ENCODE data around the gene PPP1R9A.
"Not testable (repeated sequence)": the region's sequence is repeated elsewhere in the genome, so short reads cannot be mapped to it uniquely, and the experiment has no call there.

PPP1R9A gene

DNA sequence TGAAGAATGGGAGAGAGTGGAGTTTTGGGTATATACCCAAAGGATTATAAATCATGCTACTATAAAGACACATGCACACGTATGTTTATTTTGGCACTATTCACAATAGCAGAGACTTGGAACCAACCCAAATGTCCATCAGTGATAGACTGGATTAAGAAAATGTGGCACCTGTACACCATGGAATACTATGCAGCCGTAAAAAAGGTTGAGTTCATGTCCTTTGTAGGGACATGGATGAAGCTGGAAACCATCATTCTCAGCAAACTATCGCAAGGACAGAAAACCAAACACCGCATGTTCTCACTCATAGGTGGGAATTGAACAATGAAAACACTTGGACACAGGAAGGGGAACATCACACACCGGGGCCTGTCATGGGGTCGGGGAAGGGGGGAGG lies 101.4 kb downstream of the PPP1R9A start:
- H3K36me3 ChIP-seq (ENCODE audit: insufficient read depth, low read length); H3K4me3 ChIP-seq (ENCODE audit: low read depth in 1 of 2, low read length in 2 of 2); H3K27me3 ChIP-seq (ENCODE audit: control insufficient read depth in 1 of 2, insufficient read depth in 2 of 2, low read length in 2 of 2): not testable (repeated sequence)

DNA sequence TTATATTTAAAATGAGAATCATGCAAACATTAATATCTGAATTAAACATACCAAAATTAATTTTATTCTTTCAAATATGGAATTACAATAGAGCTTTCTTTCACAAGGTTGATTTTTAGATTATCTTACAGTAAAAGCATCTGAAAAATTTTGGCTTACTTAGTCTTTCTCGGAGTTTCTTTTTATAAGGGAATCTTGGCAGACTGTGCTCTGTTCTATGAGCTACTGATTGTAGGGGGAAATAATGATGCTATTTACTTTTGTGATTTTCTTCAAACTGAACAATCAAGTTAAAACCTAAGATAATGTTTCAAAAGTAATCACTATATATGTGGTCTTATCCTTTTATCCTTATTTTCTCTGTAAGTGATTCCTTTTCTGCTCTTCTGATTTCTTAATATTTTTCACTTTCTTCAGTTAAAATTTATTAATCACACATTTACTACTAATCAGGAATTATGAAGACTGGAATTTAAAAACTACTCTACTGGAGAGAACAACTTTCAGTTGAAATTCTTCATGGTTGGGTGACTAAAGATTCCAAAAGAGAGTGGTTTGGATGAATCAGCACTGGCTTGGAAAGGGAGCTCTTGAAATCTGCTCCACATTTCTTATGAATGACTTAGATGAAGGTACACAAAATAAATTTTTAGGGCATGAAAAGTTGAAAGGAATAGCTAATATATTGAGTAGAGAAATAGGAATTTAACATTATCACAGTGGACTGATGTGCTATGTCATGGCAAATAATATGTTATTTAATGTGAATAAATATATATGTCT lies 103.9 kb downstream of the PPP1R9A start:
- no peaks in the 10 kb centered on the region for H3K9me3 ChIP-seq (ENCODE audit: low read length)
- no peak overlapping the region for H3K27ac ChIP-seq (ENCODE audit: low read depth, low read length)
- no peaks in the 10 kb centered on the region for H3K36me3 ChIP-seq (ENCODE audit: insufficient read depth, low read length)
- H3K4me1 ChIP-seq (ENCODE audit: insufficient read depth, low read length): peaks cover 5% of the 10 kb centered on the region
- no peak overlapping the region for H3K4me3 ChIP-seq (ENCODE audit: low read depth in 1 of 2, low read length in 2 of 2)
- H3K9ac ChIP-seq (ENCODE audit: low read length): no peak overlapping the region
- no peaks in the 10 kb centered on the region for H3K27me3 ChIP-seq (ENCODE audit: control insufficient read depth in 1 of 2, insufficient read depth in 2 of 2, low read length in 2 of 2)

More for the DNA sequence above, 101.4 kb downstream of the PPP1R9A start:
- not testable (repeated sequence) for H3K27ac ChIP-seq (ENCODE audit: low read depth, low read length); H3K4me1 ChIP-seq (ENCODE audit: insufficient read depth, low read length); H3K9me3 ChIP-seq (ENCODE audit: low read length); H3K9ac ChIP-seq (ENCODE audit: low read length)

DNA sequence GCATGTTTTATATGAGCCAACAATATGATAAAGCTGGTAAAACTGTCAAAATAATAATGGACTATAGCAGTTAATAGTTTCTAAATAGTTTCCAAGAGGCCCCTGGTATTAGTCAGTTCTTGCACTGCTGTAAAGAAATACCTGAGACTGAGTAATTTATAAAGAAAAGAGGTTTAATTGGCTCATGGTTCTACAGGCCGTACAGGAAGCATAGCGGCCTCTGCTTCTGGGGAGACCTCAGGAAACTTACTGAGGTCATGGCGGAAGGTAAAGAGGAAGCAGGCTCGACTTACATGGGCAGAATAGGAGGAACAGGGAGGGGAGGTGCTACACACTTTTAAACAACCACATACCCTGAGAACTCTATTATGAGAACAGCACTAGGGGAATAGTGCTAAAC lies 104.6 kb downstream of the PPP1R9A start:
- Histone ChIP-seq H3K4me3 (ENCODE audit: low read depth in 1 of 2, low read length in 2 of 2) (no peak overlapping the region), H3K27ac (ENCODE audit: low read depth, low read length) (no peak overlapping the region), H3K9me3 (ENCODE audit: low read length) (no peaks in the 10 kb centered on the region), H3K9ac (ENCODE audit: low read length) (no peak overlapping the region), H3K27me3 (ENCODE audit: control insufficient read depth in 1 of 2, insufficient read depth in 2 of 2, low read length in 2 of 2) (no peaks in the 10 kb centered on the region), H3K36me3 (ENCODE audit: insufficient read depth, low read length) (no peaks in the 10 kb centered on the region), H3K4me1 (ENCODE audit: insufficient read depth, low read length) (peaks cover 5% of the 10 kb centered on the region)

GRCh38 chr7:95018021-95018420 lies 110.6 kb downstream of the PPP1R9A start:
- Histone ChIP-seq H3K9me3 (ENCODE audit: low read length) (no peaks in the 10 kb centered on the region), H3K36me3 (ENCODE audit: insufficient read depth, low read length) (no peaks in the 10 kb centered on the region), H3K27me3 (ENCODE audit: control insufficient read depth in 1 of 2, insufficient read depth in 2 of 2, low read length in 2 of 2) (no peaks in the 10 kb centered on the region), H3K9ac (ENCODE audit: low read length) (no peak overlapping the region), H3K4me1 (ENCODE audit: insufficient read depth, low read length) (no peaks in the 10 kb centered on the region), H3K27ac (ENCODE audit: low read depth, low read length) (no peak overlapping the region), H3K4me3 (ENCODE audit: low read depth in 1 of 2, low read length in 2 of 2) (no peak overlapping the region)

- H3K4me3 ChIP-seq (ENCODE audit: low read depth in 1 of 2, low read length in 2 of 2): no peak overlapping the region
- no peaks in the 10 kb centered on the region for H3K27me3 ChIP-seq (ENCODE audit: control insufficient read depth in 1 of 2, insufficient read depth in 2 of 2, low read length in 2 of 2)
- no peak overlapping the region for H3K9ac ChIP-seq (ENCODE audit: low read length)
- no peaks in the 10 kb centered on the region for H3K9me3 ChIP-seq (ENCODE audit: low read length)
- H3K27ac ChIP-seq (ENCODE audit: low read depth, low read length): no peak overlapping the region
- peaks cover 5% of the 10 kb centered on the region for H3K4me1 ChIP-seq (ENCODE audit: insufficient read depth, low read length)
- H3K36me3 ChIP-seq (ENCODE audit: insufficient read depth, low read length): no peaks in the 10 kb centered on the region
Measured at GRCh38 chr7:95026018-95026417, 118.6 kb downstream of the PPP1R9A start.

DNA sequence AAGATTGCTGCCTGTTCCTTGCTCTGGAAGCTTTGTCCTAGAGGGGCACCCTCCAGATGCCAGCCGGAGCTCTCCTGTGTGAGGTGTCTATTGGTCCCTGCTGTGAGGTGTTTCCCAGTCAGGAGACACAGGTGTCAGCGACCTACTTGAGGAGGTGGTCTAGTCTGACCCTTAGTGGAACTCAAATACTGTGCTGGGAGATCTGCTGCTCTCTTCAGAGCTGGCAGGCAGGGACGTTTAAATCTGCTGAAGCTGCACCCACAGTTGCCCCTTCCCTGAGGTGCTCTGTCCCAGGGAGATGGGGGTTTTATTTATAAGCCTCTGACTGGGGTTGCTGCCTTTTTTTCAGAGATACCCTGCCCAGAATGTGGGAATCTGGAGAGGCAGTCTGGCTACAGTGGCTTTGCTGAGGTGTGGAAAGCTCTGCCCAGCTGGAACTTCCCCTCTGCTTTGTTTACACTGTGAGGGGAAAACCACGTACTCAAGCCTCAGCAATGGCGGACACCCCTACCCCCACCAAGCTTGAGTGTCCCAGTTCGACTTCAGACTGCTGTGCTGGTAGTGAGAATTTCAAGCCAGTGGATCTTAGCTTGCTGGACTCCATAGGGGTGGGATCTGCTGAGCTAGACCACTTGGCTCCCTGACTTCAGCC lies 119.2 kb downstream of the PPP1R9A start:
- peaks cover 5% of the 10 kb centered on the region for H3K4me1 ChIP-seq (ENCODE audit: insufficient read depth, low read length)
- no peaks in the 10 kb centered on the region for H3K27me3 ChIP-seq (ENCODE audit: control insufficient read depth in 1 of 2, insufficient read depth in 2 of 2, low read length in 2 of 2)
- H3K9me3 ChIP-seq (ENCODE audit: low read length): no peaks in the 10 kb centered on the region
- H3K36me3 ChIP-seq (ENCODE audit: insufficient read depth, low read length): no peaks in the 10 kb centered on the region
- no peak overlapping the region for H3K9ac ChIP-seq (ENCODE audit: low read length)
- H3K4me3 ChIP-seq (ENCODE audit: low read depth in 1 of 2, low read length in 2 of 2): no peak overlapping the region
- no peak overlapping the region for H3K27ac ChIP-seq (ENCODE audit: low read depth, low read length)

DNA sequence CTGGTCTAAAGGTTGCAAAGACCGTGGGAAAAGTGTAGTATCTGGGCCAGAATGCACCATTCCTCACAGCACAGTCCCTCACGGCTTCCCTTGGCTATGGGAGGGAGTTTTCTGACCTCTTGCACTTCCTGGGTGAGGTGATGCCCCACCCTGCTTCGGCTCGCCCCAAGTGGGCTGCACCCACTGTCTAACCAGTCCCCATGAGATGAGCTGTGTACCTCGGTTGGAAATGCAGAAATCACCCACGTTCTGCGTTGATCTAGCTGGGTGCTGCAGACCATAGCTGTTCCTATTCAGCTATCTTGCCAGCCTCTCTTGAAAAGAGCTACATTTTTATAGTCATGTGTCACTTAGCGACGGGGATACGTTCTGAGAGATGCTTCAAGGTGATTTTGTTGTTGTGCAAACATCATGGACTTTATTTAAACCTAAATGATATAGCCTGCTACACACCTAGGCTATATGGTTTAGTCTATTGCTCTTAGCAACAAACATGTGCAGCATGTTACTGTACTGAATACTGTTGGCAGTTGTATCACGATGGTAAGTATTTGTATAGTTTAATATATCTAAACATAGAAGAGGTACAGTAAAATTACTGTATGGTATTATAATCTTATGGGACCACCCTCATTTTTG lies 120.0 kb downstream of the PPP1R9A start:
- Histone ChIP-seq H3K9ac (ENCODE audit: low read length) (no peak overlapping the region), H3K4me3 (ENCODE audit: low read depth in 1 of 2, low read length in 2 of 2) (no peak overlapping the region), H3K9me3 (ENCODE audit: low read length) (no peaks in the 10 kb centered on the region), H3K27ac (ENCODE audit: low read depth, low read length) (no peak overlapping the region), H3K36me3 (ENCODE audit: insufficient read depth, low read length) (no peaks in the 10 kb centered on the region), H3K27me3 (ENCODE audit: control insufficient read depth in 1 of 2, insufficient read depth in 2 of 2, low read length in 2 of 2) (no peaks in the 10 kb centered on the region), H3K4me1 (ENCODE audit: insufficient read depth, low read length) (peaks cover 5% of the 10 kb centered on the region)

DNA sequence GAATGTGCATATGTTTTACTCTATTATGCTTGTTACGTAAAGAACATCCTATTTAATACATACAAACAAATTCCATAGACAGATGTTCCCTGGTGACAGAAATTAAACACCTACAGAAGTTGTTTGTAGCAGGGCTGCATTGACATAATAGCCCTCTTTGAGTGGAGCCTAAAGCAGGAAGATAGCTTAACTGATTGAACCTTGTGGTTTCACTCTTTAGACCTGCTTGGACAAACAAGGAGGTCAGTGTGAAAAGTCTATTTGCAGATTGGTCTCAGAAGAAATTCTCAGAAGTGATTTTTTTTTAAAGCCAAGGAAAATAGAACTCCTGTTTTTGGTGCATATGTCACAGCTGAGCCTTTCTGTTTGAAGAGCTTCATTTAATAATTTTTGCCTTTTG lies 121.3 kb downstream of the PPP1R9A start:
- H3K27me3 ChIP-seq (ENCODE audit: control insufficient read depth in 1 of 2, insufficient read depth in 2 of 2, low read length in 2 of 2): no peaks in the 10 kb centered on the region
- H3K27ac ChIP-seq (ENCODE audit: low read depth, low read length): no peak overlapping the region
- H3K9me3 ChIP-seq (ENCODE audit: low read length): no peaks in the 10 kb centered on the region
- no peaks in the 10 kb centered on the region for H3K36me3 ChIP-seq (ENCODE audit: insufficient read depth, low read length)
- H3K4me3 ChIP-seq (ENCODE audit: low read depth in 1 of 2, low read length in 2 of 2): no peak overlapping the region
- peaks cover 5% of the 10 kb centered on the region for H3K4me1 ChIP-seq (ENCODE audit: insufficient read depth, low read length)
- no peak overlapping the region for H3K9ac ChIP-seq (ENCODE audit: low read length)

DNA sequence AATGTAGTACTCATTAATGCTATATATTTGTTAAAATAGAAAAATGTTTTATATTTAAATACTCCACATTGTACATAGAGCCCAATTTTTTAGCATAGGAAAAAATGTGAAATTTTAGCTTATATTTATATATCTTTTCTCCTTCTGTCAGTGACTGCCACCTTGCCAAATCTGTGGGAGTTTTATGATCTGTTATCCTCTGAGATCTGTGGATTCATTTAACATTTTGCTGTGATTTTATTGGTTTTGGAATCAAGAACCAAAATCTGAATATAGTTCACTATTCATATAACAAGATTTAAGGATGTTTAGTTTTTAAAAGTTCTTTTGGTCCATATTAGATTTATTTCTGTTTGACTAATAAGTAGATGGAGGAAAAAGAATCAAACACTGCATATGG lies 127.9 kb downstream of the PPP1R9A start:
- Histone ChIP-seq H3K4me1 (ENCODE audit: insufficient read depth, low read length) (peaks cover 16% of the 10 kb centered on the region), H3K27ac (ENCODE audit: low read depth, low read length) (no peak overlapping the region), H3K4me3 (ENCODE audit: low read depth in 1 of 2, low read length in 2 of 2) (no peak overlapping the region), H3K9me3 (ENCODE audit: low read length) (no peaks in the 10 kb centered on the region), H3K27me3 (ENCODE audit: control insufficient read depth in 1 of 2, insufficient read depth in 2 of 2, low read length in 2 of 2) (no peaks in the 10 kb centered on the region), H3K9ac (ENCODE audit: low read length) (no peak overlapping the region), H3K36me3 (ENCODE audit: insufficient read depth, low read length) (no peaks in the 10 kb centered on the region)

GRCh38 chr7:95041031-95041430 lies 133.6 kb downstream of the PPP1R9A start:
- no peak overlapping the region for H3K9ac ChIP-seq (ENCODE audit: low read length)
- no peak overlapping the region for H3K27ac ChIP-seq (ENCODE audit: low read depth, low read length)
- H3K4me1 ChIP-seq (ENCODE audit: insufficient read depth, low read length): peaks cover 15% of the 10 kb centered on the region

GRCh38 chr7:95045236-95045923 lies 138.0 kb downstream of the PPP1R9A start:
- Histone ChIP-seq H3K27ac (ENCODE audit: low read depth, low read length) (no peak overlapping the region), H3K4me3 (ENCODE audit: low read depth in 1 of 2, low read length in 2 of 2) (no peak overlapping the region), H3K9ac (ENCODE audit: low read length) (no peak overlapping the region), H3K4me1 (ENCODE audit: insufficient read depth, low read length) (peaks cover 20% of the 10 kb centered on the region), H3K36me3 (ENCODE audit: insufficient read depth, low read length) (no peaks in the 10 kb centered on the region), H3K27me3 (ENCODE audit: control insufficient read depth in 1 of 2, insufficient read depth in 2 of 2, low read length in 2 of 2) (no peaks in the 10 kb centered on the region), H3K9me3 (ENCODE audit: low read length) (no peaks in the 10 kb centered on the region)

More at GRCh38 chr7:95041031-95041430, 133.6 kb downstream of the PPP1R9A start:
- Histone ChIP-seq H3K27me3 (ENCODE audit: control insufficient read depth in 1 of 2, insufficient read depth in 2 of 2, low read length in 2 of 2) (no peaks in the 10 kb centered on the region), H3K4me3 (ENCODE audit: low read depth in 1 of 2, low read length in 2 of 2) (no peak overlapping the region), H3K36me3 (ENCODE audit: insufficient read depth, low read length) (no peaks in the 10 kb centered on the region), H3K9me3 (ENCODE audit: low read length) (no peaks in the 10 kb centered on the region)
